Neutrophil (primary cell): ENCODE results near the gene VTI1A.
"Not testable (repeated sequence)": the region's sequence is repeated elsewhere in the genome, so short reads cannot be mapped to it uniquely, and the experiment has no call there.

Experiments
- H3K27ac ChIP-seq: fragments of 200-600 bp; sonication (generic); 2 replicates; pipeline ENCODE4 v1.5.1; 2016; ENCODE audit warnings: mild to moderate bottlenecking, moderate library complexity
- H3K27me3 ChIP-seq: fragments of 200-600 bp; sonication (generic); 2 replicates; pipeline ENCODE4 v1.6.0; 2016; ENCODE audit warnings: mild to moderate bottlenecking
- H3K36me3 ChIP-seq: fragments of 200-600 bp; sonication (generic); 2 replicates; pipeline ENCODE4 v1.5.1; 2017
- H3K4me1 ChIP-seq, 2 experiments: fragments of 200-600 bp in 1 of 2; sonication (generic) in 1 of 2; 1 replicate in 1 of 2; 2 replicates in 1 of 2; pipeline versions ENCODE4 v1.5.1 to v1.6.1; 2013 to 2016; ENCODE audit warnings: low read depth in 1 of 2, low read length in 1 of 2, mild to moderate bottlenecking in 1 of 2, moderate library complexity in 1 of 2; ENCODE audit not compliant: control insufficient read depth in 1 of 2, insufficient read depth in 1 of 2
- H3K4me3 ChIP-seq, 2 experiments: fragments of 200-600 bp in 1 of 2; sonication (generic) in 1 of 2; 1 replicate in 1 of 2; 2 replicates in 1 of 2; pipeline ENCODE4 v1.5.1; 2013 to 2016; ENCODE audit warnings: low read depth in 1 of 2, low read length in 1 of 2, mild to moderate bottlenecking in 1 of 2, moderate library complexity in 1 of 2
- H3K9me3 ChIP-seq: fragments of 200-600 bp; sonication (generic); 2 replicates; pipeline ENCODE4 v1.5.1; 2016
- CTCF ChIP-seq: fragments of 200-600 bp; sonication (generic); IDR thresholded peaks from 2 replicates; pipeline ENCODE4 v1.5.1; 2016; ENCODE audit warnings: antibody characterized with exemption

The VTI1A gene

GRCh38 chr10:112855134-112855533, 408.1 kb downstream of the VTI1A start:
- H3K36me3 ChIP-seq = no peaks in the 10 kb centered on the region
- H3K27ac ChIP-seq = no peak overlapping the region
- no peaks in the 10 kb centered on the region for H3K4me1 ChIP-seq
- no peaks in the 10 kb centered on the region for H3K9me3 ChIP-seq
- TF ChIP-seq CTCF = no peak
- no peak overlapping the region for H3K4me3 ChIP-seq
- no peaks in the 10 kb centered on the region for H3K27me3 ChIP-seq

DNA sequence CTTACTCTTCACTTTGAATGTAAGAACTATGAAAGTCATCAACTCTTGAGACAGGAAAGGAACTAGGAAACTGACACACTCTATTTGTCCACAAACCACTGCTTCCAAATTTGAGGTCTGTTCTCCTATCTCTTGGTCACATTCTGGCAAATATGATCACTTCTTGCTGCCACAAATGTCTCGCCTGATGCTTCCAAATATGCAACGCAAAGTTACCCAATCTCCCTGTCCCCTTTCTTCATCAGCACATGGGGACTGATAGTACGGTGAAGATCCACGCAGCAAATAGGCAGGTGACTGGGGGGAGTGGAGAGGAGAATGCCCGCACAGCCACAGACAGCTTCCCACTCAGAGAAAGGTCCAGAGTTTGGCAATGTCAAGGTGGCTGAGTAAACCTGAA, 410.5 kb downstream of the VTI1A start:
- no peaks in the 10 kb centered on the region for H3K27me3 ChIP-seq
- no peaks in the 10 kb centered on the region for H3K4me1 ChIP-seq
- TF ChIP-seq CTCF = no peak
- H3K4me3 ChIP-seq = no peak overlapping the region
- H3K27ac ChIP-seq = no peak overlapping the region
- no peaks in the 10 kb centered on the region for H3K36me3 ChIP-seq
- no peaks in the 10 kb centered on the region for H3K9me3 ChIP-seq

DNA sequence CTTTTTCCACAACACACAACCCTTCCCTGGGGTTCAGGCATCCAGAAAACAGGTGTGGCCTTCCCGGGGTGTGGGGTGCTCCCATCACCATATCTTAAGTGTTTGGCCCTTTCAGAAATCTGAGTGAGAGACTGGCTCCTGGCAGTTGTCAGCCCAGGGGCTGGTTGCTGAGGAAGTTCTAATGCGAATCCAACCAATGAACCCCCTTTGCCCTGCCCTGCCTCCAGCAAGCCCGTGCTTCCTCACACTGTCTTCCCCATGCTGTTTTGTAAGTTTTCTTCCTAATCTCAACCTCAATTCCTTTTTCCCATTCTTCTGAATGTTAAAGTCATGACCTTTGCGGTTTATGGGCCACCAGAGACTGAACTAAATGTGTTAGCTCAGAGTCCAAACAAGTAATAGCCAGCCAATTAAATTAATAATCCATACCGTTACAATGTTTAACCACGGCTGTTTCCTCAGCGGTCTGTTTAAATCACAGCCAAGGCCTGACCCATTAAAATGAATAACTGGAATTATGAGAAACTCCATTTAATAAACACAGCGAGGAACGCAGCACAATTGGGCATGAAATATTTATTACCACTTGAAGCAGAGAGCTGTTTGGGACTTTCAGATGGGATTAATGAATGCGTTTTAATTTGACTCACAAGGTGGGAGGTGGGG, 412.1 kb downstream of the VTI1A start:
- no peaks in the 10 kb centered on the region for H3K36me3 ChIP-seq
- no peak overlapping the region for H3K27ac ChIP-seq
- H3K9me3 ChIP-seq = peaks cover under 1% of the 10 kb centered on the region
- H3K4me3 ChIP-seq = no peak overlapping the region
- H3K4me1 ChIP-seq = no peaks in the 10 kb centered on the region
- no peaks in the 10 kb centered on the region for H3K27me3 ChIP-seq
- TF ChIP-seq CTCF = no peak

DNA sequence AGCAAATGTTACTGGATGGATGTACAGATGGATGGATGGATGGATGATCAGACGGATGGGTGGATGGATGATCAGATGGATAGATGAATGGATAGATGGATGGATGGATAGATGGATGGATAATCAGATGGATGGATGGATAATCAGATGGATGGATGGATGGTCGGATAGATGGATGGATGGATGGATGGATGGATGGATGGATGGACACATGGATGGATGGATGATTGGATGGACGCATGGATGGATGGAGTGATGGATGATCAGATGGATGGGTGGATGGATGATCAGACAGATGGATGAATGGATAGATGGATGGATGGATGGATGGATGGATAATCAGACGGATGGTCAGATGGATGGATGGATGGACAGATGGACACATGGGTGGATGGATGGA, 412.8 kb downstream of the VTI1A start:
- H3K4me1 ChIP-seq = no peaks in the 10 kb centered on the region
- H3K27me3 ChIP-seq = no peaks in the 10 kb centered on the region
- TF ChIP-seq CTCF = no peak
- no peak overlapping the region for H3K4me3 ChIP-seq
- no peak overlapping the region for H3K27ac ChIP-seq
- peaks cover 3% of the 10 kb centered on the region for H3K9me3 ChIP-seq
- no peaks in the 10 kb centered on the region for H3K36me3 ChIP-seq

DNA sequence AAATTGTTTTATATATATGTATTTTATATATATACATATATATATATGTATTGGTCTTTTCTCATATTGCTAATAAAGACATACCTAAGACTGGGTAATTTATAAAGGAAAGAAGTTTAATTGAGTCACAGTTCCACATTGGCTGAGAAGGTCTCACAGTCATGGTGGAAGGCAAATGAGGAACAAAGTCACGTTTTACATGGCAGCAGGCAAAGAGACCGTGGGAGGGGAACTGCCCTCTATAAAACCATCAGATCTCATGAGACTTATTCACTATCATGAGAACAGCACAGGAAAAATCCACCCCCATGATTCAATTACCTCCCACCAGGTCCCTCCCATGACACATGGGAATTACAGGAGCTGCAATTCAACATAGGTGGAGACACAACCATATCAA, 416.4 kb downstream of the VTI1A start:
- not testable (repeated sequence) for H3K4me3 ChIP-seq, H3K27me3 ChIP-seq, H3K9me3 ChIP-seq, H3K4me1 ChIP-seq, H3K36me3 ChIP-seq, H3K27ac ChIP-seq
